GM10847 (cell line): ENCODE measurements around the gene SCCPDH.

Experiments
- POLR2A ChIP-seq: IDR thresholded peaks from 2 replicates; pipeline ENCODE4 v1.6.1; 2011; ENCODE audit not compliant: insufficient read length; ENCODE audit errors: extremely low read depth

The SCCPDH gene

GRCh38 chr1:246801241-246802020 lies 77.2 kb downstream of the SCCPDH start:
- TF ChIP-seq POLR2A: no peak

- no peak for TF ChIP-seq POLR2A
Measured at GRCh38 chr1:246803373-246803772, 79.2 kb downstream of the SCCPDH start.

- TF ChIP-seq POLR2A: no peak
Measured at GRCh38 chr1:246803883-246804282, 79.7 kb downstream of the SCCPDH start.

GRCh38 chr1:246805135-246805716 lies 81.0 kb downstream of the SCCPDH start:
- TF ChIP-seq POLR2A: no peak

GRCh38 chr1:246809473-246809872 lies 85.3 kb downstream of the SCCPDH start:
- TF ChIP-seq POLR2A: no peak

- TF ChIP-seq POLR2A: no peak
Measured at GRCh38 chr1:246811985-246812384, 87.8 kb downstream of the SCCPDH start.

- no peak for TF ChIP-seq POLR2A
Measured at GRCh38 chr1:246814890-246815289, 90.7 kb downstream of the SCCPDH start.

- TF ChIP-seq POLR2A: no peak
Measured at GRCh38 chr1:246815693-246816270, 91.6 kb downstream of the SCCPDH start.
